Vagina (tissue), 2 donors: ENCODE results near the gene CAMKMT. TPM values are rescaled to one million over a fixed set of nuclear protein-coding genes. Genes with fewer than 3 reads are reported as not detected.

ENCODE experiments used
- DNase-seq, 2 donors: peaks; one replicate each; pipeline ENCODE4 v3.0.0-alpha.2; 2017; ENCODE audit errors: extremely low spot score in 2 of 2
- H3K27ac ChIP-seq: fragments of 200-600 bp; sonication (generic); one replicate; pipeline ENCODE4 v1.5.1; 2019
- H3K27me3 ChIP-seq: fragments of 200-600 bp; sonication (generic); one replicate; pipeline ENCODE4 v1.5.1; 2019
- H3K36me3 ChIP-seq, 2 donors: fragments of 200-600 bp; sonication (generic); one replicate each; pipeline ENCODE4 v1.5.1; 2017 to 2019
- H3K4me1 ChIP-seq: fragments of 200-600 bp; sonication (generic); one replicate; pipeline ENCODE4 v1.5.1; 2019
- H3K4me3 ChIP-seq, 2 donors: fragments of 200-600 bp; sonication (generic); 1 replicate in 1 of 2; 2 replicates in 1 of 2; pipeline ENCODE4 v1.5.1; 2016 to 2019
- H3K9me3 ChIP-seq: fragments of 200-600 bp; sonication (generic); one replicate; pipeline ENCODE4 v1.5.1; 2019
- POLR2A ChIP-seq, 2 donors: fragments of 450-650 bp; IDR thresholded peaks; one replicate each; pipeline ENCODE4 v1.6.1; 2017; ENCODE audit warnings: antibody characterized with exemption in 2 of 2, mild to moderate bottlenecking in 2 of 2, moderate library complexity in 2 of 2
- POLR2AphosphoS5 ChIP-seq, 2 donors: sonication (generic); formaldehyde crosslinking; IDR thresholded peaks; one replicate each; pipeline ENCODE4 v1.9.0; 2017; ENCODE audit warnings: antibody characterized with exemption in 2 of 2, mild to moderate bottlenecking in 2 of 2, low read depth in 1 of 2; ENCODE audit not compliant: insufficient read depth in 1 of 2
- intact Hi-C: fragments of 100-400 bp; cut with DNase I; formaldehyde crosslinking; loops from one replicate; pipeline ENCODE4 v1.15.1; 2023
- total RNA-seq: library from RNA; depleted of rRNA; stranded (reverse); fragments of >200 nt; gene quantifications from one replicate; pipeline ENCODE4 v1.2.3, GENCODE V29; 2016
- TF ChIP-seq, protein P1 (sequence below), 3 experiments: fragments of 450-650 bp in 2 of 3; fragments of 200-600 bp in 1 of 3; sonication (generic) in 1 of 3; IDR thresholded peaks; one replicate each; pipeline ENCODE4 v1.5.1; 2017 to 2019; ENCODE audit warnings: antibody characterized with exemption in 3 of 3, mild to moderate bottlenecking in 2 of 3, moderate library complexity in 2 of 3

The CAMKMT gene
- total RNA-seq, 1 donor from 2014 or later, result 21.1 TPM

- intact Hi-C loops, result no loop called here
- TF ChIP-seq POLR2AphosphoS5 (IDR thresholded peaks at IDR 0.05; ENCODE audit: insufficient read depth in 1 of 2, low read depth in 1 of 2), result no peak
- no peak for TF ChIP-seq POLR2A (IDR thresholded peaks at IDR 0.05)
- TF ChIP-seq, protein P1, sequence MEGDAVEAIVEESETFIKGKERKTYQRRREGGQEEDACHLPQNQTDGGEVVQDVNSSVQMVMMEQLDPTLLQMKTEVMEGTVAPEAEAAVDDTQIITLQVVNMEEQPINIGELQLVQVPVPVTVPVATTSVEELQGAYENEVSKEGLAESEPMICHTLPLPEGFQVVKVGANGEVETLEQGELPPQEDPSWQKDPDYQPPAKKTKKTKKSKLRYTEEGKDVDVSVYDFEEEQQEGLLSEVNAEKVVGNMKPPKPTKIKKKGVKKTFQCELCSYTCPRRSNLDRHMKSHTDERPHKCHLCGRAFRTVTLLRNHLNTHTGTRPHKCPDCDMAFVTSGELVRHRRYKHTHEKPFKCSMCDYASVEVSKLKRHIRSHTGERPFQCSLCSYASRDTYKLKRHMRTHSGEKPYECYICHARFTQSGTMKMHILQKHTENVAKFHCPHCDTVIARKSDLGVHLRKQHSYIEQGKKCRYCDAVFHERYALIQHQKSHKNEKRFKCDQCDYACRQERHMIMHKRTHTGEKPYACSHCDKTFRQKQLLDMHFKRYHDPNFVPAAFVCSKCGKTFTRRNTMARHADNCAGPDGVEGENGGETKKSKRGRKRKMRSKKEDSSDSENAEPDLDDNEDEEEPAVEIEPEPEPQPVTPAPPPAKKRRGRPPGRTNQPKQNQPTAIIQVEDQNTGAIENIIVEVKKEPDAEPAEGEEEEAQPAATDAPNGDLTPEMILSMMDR (IDR thresholded peaks at IDR 0.05), result no peak
- Histone ChIP-seq H3K27me3 (no peaks in the 10 kb centered on the region), H3K4me1 (no peaks in the 10 kb centered on the region), H3K27ac (no peak overlapping the region), H3K4me3 (no peak overlapping the region), H3K36me3 (no peaks in the 10 kb centered on the region), H3K9me3 (no peaks in the 10 kb centered on the region)
- DNase-seq, result no peak
Measured at GRCh38 chr2:44456946-44457345, 95.2 kb downstream of the CAMKMT start.

GRCh38 chr2:44459739-44460138 lies 98.0 kb downstream of the CAMKMT start:
- intact Hi-C loops, result no loop called here
- no peak for DNase-seq
- Histone ChIP-seq H3K4me3 (no peak overlapping the region), H3K36me3 (no peaks in the 10 kb centered on the region), H3K4me1 (no peaks in the 10 kb centered on the region), H3K27ac (no peak overlapping the region), H3K27me3 (no peaks in the 10 kb centered on the region), H3K9me3 (peaks cover 7% of the 10 kb centered on the region)
- TF ChIP-seq, protein P1 (IDR thresholded peaks at IDR 0.05), result no peak
- TF ChIP-seq POLR2AphosphoS5 (IDR thresholded peaks at IDR 0.05; ENCODE audit: insufficient read depth in 1 of 2, low read depth in 1 of 2) (no peak), POLR2A (IDR thresholded peaks at IDR 0.05) (no peak)

DNA sequence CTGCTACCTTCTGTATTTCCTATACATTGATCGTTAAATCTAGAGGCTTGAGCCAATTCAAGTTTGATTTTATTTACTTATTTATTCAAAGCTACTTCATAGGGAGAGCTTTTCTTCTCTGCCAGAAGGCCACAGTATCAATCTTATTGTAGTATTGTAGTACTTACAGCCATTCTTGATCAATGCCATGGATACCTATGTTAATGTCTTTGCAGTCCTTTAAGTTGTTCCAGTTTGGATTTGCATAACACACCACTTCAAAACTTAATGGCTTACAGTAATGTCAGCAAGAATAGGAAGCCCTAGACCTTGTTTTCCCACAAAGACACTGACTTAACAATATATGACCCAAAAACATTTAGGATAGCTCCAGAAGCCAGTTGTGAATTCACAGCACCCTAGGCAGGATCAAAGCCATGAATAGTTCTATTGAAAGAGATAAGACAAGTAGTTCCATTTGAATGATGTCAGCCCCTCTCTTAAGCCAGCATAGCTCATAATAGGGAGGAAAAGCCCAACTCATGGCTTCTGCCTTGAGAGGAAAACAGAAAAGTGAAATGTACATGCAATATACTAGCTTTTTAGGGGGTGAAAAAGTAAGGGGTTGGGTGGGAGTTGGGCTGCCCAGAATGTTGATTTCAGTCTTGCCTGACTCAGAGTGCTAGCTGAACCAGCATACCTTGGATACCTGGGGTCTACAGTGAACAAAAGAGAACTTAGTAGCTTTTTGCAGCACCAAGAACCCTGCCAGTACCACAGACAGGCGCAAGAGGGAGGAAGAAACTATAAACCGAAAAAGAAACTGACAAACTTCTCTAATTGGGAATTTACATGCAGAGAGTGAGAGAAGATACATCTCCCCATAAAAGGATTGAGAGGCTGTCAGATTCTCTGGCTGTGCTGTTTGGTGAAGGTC lies 101.4 kb downstream of the CAMKMT start:
- H3K4me3 ChIP-seq, result no peak overlapping the region
- DNase-seq, result no peak
- intact Hi-C loops, result no loop called here
- no peak overlapping the region for H3K27ac ChIP-seq
- TF ChIP-seq, protein P1 (IDR thresholded peaks at IDR 0.05), result no peak
- no peak for TF ChIP-seq POLR2AphosphoS5 (IDR thresholded peaks at IDR 0.05; ENCODE audit: insufficient read depth in 1 of 2, low read depth in 1 of 2)
- TF ChIP-seq POLR2A (IDR thresholded peaks at IDR 0.05), result no peak
- H3K9me3 ChIP-seq, result peaks cover 7% of the 10 kb centered on the region
- no peaks in the 10 kb centered on the region for H3K4me1 ChIP-seq
- H3K27me3 ChIP-seq, result no peaks in the 10 kb centered on the region
- no peaks in the 10 kb centered on the region for H3K36me3 ChIP-seq

DNA sequence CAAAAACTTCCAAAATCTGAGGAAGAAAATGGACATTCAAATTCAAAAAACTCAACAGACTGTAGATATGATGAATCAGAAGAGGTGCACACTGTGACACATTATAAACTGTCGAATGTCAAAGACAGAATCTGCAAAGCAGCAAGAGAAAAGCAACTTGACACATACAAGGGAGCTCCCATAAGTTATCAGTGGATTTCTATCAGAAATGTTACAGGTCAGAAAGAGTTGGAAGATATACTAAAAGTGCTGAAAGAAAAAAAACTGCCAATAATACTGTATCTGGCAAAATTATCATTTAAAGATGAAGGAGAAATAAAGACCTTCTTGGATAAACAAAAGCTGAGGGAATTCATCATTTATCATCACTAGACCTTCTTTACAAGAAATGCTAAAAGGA lies 102.7 kb downstream of the CAMKMT start:
- DNase-seq, result no peak
- Histone ChIP-seq H3K36me3 (no peaks in the 10 kb centered on the region), H3K4me1 (no peaks in the 10 kb centered on the region), H3K9me3 (peaks cover 7% of the 10 kb centered on the region), H3K27ac (no peak overlapping the region), H3K27me3 (no peaks in the 10 kb centered on the region), H3K4me3 (no peak overlapping the region)
- TF ChIP-seq POLR2AphosphoS5 (IDR thresholded peaks at IDR 0.05; ENCODE audit: insufficient read depth in 1 of 2, low read depth in 1 of 2) (no peak), POLR2A (IDR thresholded peaks at IDR 0.05) (no peak)
- TF ChIP-seq, protein P1 (IDR thresholded peaks at IDR 0.05), result no peak
- intact Hi-C loops, result no loop called here

DNA sequence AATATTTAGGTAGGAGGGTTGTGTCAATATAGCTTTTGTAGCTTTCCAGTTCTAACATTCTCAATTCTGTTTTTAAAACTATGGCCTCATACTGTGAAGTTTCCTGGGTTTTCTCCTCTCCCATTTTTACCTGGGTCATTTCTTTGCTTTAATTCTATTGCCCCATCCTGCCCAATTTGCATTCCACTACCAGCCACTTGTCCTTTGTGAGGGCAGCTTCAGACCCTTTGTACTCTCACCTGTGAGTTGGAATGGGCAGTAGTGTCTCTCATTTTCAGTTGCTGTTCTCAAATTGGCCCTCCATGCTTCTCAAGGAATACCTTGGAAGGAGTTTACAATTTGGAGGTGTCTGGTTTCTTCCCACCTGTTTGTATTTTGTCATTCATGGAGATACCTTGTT lies 108.4 kb downstream of the CAMKMT start:
- Histone ChIP-seq H3K27ac (no peak overlapping the region), H3K4me1 (no peaks in the 10 kb centered on the region), H3K27me3 (no peaks in the 10 kb centered on the region), H3K36me3 (no peaks in the 10 kb centered on the region), H3K9me3 (no peaks in the 10 kb centered on the region), H3K4me3 (no peak overlapping the region)
- DNase-seq, result no peak
- intact Hi-C loops, result no loop called here
- TF ChIP-seq POLR2A (IDR thresholded peaks at IDR 0.05), result no peak
- TF ChIP-seq POLR2AphosphoS5 (IDR thresholded peaks at IDR 0.05; ENCODE audit: insufficient read depth in 1 of 2, low read depth in 1 of 2), result no peak
- TF ChIP-seq, protein P1 (IDR thresholded peaks at IDR 0.05), result no peak
